Lower lobe of right lung (tissue), 2 donors: ENCODE measurements around the gene PDE11A. TPM values are rescaled to one million over a fixed set of nuclear protein-coding genes. Genes with fewer than 3 reads are reported as not detected.

Experiments
- ATAC-seq, 2 donors: fragments of 200-7000 bp; cut with Tn5 transposase; one replicate each; pipeline ENCODE4 v1.9.1; 2020 to 2022; ENCODE audit warnings: mild to moderate bottlenecking in 2 of 2, moderate library complexity in 2 of 2
- DNase-seq: peaks from one replicate; pipeline ENCODE4 v3.0.0-alpha.2; 2020
- H3K27ac ChIP-seq: fragments of 200-600 bp; one replicate; pipeline ENCODE4 v1.8.0; 2022
- H3K27me3 ChIP-seq: fragments of 200-600 bp; one replicate; pipeline ENCODE4 v1.8.0; 2022; ENCODE audit warnings: low read depth
- H3K36me3 ChIP-seq: fragments of 200-600 bp; one replicate; pipeline ENCODE4 v1.8.0; 2022; ENCODE audit warnings: mild to moderate bottlenecking
- H3K4me1 ChIP-seq: fragments of 200-600 bp; one replicate; pipeline ENCODE4 v1.8.0; 2022
- H3K4me3 ChIP-seq: fragments of 200-600 bp; one replicate; pipeline ENCODE4 v1.8.0; 2022; ENCODE audit warnings: mild to moderate bottlenecking
- H3K9me3 ChIP-seq: fragments of 200-600 bp; one replicate; pipeline ENCODE4 v1.8.0; 2022
- CTCF ChIP-seq: fragments of 200-600 bp; IDR thresholded peaks from one replicate; pipeline ENCODE4 v1.8.0; 2022; ENCODE audit warnings: antibody characterized with exemption, mild to moderate bottlenecking
- intact Hi-C: fragments of 100-400 bp; cut with DNase I; formaldehyde crosslinking; loops from one replicate; pipeline ENCODE4 v1.11.0; 2022
- total RNA-seq: library from RNA; stranded (reverse); fragmentation: NEBNext Ultra II Directional; extraction: Animal tissue kit (Norgen Biotek cat#: 25700); gene quantifications from one replicate; pipeline ENCODE4 v1.2.1, GENCODE V29; 2021
- donor health status: DM: no; HTN: yes; CAD: no; lungs with severe emphysema.

The PDE11A gene
- total RNA-seq, 1 donor from 2014 or later: 0.27 TPM

- TF ChIP-seq CTCF: peak; percentile 42
- Histone ChIP-seq H3K4me3 (no peak overlapping the region), H3K9me3 (no peaks in the 10 kb centered on the region), H3K36me3 (no peaks in the 10 kb centered on the region), H3K27ac (no peak overlapping the region), H3K4me1 (peaks cover 16% of the 10 kb centered on the region), H3K27me3 (no peaks in the 10 kb centered on the region)
- DNase-seq (no peak), ATAC-seq (no peak)
- intact Hi-C loops: no loop called here
Observed at GRCh38 chr2:177758591-177759371, 313.8 kb downstream of the PDE11A start.

GRCh38 chr2:177756336-177756735, 316.2 kb downstream of the PDE11A start:
- H3K27ac ChIP-seq: no peak overlapping the region
- TF ChIP-seq CTCF: no peak
- H3K36me3 ChIP-seq: no peaks in the 10 kb centered on the region
- ATAC-seq (no peak), DNase-seq (no peak)
- intact Hi-C loops: no loop called here
- H3K4me1 ChIP-seq: peaks cover 11% of the 10 kb centered on the region
- H3K4me3 ChIP-seq: no peak overlapping the region
- no peaks in the 10 kb centered on the region for H3K27me3 ChIP-seq
- H3K9me3 ChIP-seq: no peaks in the 10 kb centered on the region

GRCh38 chr2:177754492-177754873, 318.1 kb downstream of the PDE11A start:
- peaks cover 11% of the 10 kb centered on the region for H3K4me1 ChIP-seq
- peak overlapping the region; percentile 44 for H3K27ac ChIP-seq
- no peak for DNase-seq
- TF ChIP-seq CTCF: no peak
- no peaks in the 10 kb centered on the region for H3K36me3 ChIP-seq
- intact Hi-C loops: no loop called here
- ATAC-seq: peak in 1 of 2 donors; percentile 41
- H3K27me3 ChIP-seq: no peaks in the 10 kb centered on the region
- H3K9me3 ChIP-seq: no peaks in the 10 kb centered on the region
- H3K4me3 ChIP-seq: no peak overlapping the region

- Histone ChIP-seq H3K27me3 (no peaks in the 10 kb centered on the region), H3K36me3 (no peaks in the 10 kb centered on the region), H3K4me1 (peaks cover 11% of the 10 kb centered on the region), H3K9me3 (no peaks in the 10 kb centered on the region), H3K4me3 (no peak overlapping the region), H3K27ac (peak overlapping the region; percentile 44)
- ATAC-seq: peak; percentile 89 to 90
- no peak for TF ChIP-seq CTCF
- intact Hi-C loops: no loop called here
- peak; percentile 62 for DNase-seq
Observed at GRCh38 chr2:177753682-177754491, 318.7 kb downstream of the PDE11A start.

- intact Hi-C loops: no loop called here
- H3K27ac ChIP-seq: no peak overlapping the region
- H3K27me3 ChIP-seq: no peaks in the 10 kb centered on the region
- DNase-seq: no peak
- TF ChIP-seq CTCF: no peak
- no peaks in the 10 kb centered on the region for H3K36me3 ChIP-seq
- no peak overlapping the region for H3K4me3 ChIP-seq
- no peak for ATAC-seq
- H3K9me3 ChIP-seq: no peaks in the 10 kb centered on the region
- H3K4me1 ChIP-seq: no peaks in the 10 kb centered on the region
Observed at GRCh38 chr2:177748360-177748759, 324.2 kb downstream of the PDE11A start.
